NT2/D1 (cell line): ENCODE results near the gene MAD2L2.

Source experiments
- DNase-seq: peaks from one replicate; pipeline ENCODE4 v3.0.0-alpha.2; 2011; ENCODE audit warnings: low read depth, low spot score
- H3K27me3 ChIP-seq: 2 replicates; pipeline ENCODE4 v1.6.0; 2011; ENCODE audit warnings: mild to moderate bottlenecking; ENCODE audit not compliant: insufficient read length, insufficient read depth
- H3K36me3 ChIP-seq: 2 replicates; pipeline ENCODE4 v1.6.1; 2011; ENCODE audit warnings: mild to moderate bottlenecking, low read length, mixed read lengths; ENCODE audit not compliant: insufficient read depth, insufficient read length
- H3K4me1 ChIP-seq: 2 replicates; pipeline ENCODE4 v1.5.1; 2011; ENCODE audit not compliant: insufficient read depth, insufficient read length
- H3K4me3 ChIP-seq: 2 replicates; pipeline ENCODE4 v1.5.1; 2011; ENCODE audit warnings: low read depth; ENCODE audit not compliant: insufficient read length
- H3K9ac ChIP-seq: 2 replicates; pipeline ENCODE4 v1.6.0; 2011; ENCODE audit warnings: low read depth; ENCODE audit not compliant: insufficient read length
- H3K9me3 ChIP-seq: 2 replicates; pipeline ENCODE4 v1.5.1; 2011; ENCODE audit warnings: mild to moderate bottlenecking, low read length; ENCODE audit not compliant: insufficient read depth
- SUZ12 ChIP-seq: IDR thresholded peaks from 2 replicates; pipeline ENCODE4 v1.6.1; 2011; ENCODE audit not compliant: insufficient read length, insufficient read depth; ENCODE audit errors: extremely low read depth
- YY1 ChIP-seq: IDR thresholded peaks from 2 replicates; pipeline ENCODE4 v1.6.1; 2011; ENCODE audit not compliant: insufficient read length, insufficient read depth
- ZNF274 ChIP-seq: IDR thresholded peaks from 2 replicates; pipeline ENCODE4 v1.6.1; 2011; ENCODE audit warnings: mild to moderate bottlenecking, low read depth, low read length

MAD2L2 gene

DNA sequence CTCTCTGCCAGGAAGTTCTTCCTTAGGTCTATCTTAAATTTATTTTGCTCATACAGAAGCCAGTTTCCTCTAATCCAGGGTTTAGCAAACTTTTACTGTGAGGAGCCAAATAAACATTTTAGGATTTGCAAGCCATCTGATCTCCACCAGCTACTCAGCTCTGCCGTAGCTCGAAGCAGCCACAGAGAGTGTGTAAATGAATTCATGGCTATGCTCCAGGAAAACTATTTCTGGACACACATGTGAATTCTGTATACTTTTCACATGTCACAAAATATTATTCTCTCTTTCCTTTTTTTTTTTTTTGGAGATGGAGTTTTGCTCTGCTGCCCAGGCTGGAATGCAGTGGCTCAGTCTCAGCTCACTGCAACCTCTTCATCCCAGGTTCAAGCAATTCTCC, 41.6 kb upstream of the MAD2L2 start:
- peaks cover 3% of the 10 kb centered on the region for H3K36me3 ChIP-seq
- no peaks in the 10 kb centered on the region for H3K9me3 ChIP-seq
- H3K4me1 ChIP-seq: peaks cover 13% of the 10 kb centered on the region
- H3K27me3 ChIP-seq: no peaks in the 10 kb centered on the region
- no peak overlapping the region for H3K4me3 ChIP-seq
- no peak for DNase-seq
- H3K9ac ChIP-seq: no peak overlapping the region
- no peak for TF ChIP-seq SUZ12
- TF ChIP-seq ZNF274: no peak

DNA sequence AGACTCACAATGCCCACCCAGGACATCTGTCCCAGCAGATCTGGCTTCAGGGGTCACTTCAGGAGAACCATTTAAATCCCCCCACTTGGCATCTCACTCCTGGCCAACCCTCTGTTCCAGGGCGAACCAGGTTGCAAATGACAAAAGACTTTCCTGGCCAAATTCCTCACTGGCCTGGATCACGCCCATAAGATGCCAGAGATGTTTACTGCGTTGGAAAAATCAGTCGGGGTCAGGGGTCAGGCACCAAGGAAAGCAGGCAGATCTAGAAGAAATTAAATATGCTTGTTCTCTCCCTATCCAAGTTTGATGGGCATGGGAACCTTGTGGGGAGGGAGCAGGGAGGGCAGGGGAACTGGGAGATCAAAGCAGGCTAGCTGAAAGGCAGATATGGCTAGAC, 40.4 kb upstream of the MAD2L2 start:
- no peak for DNase-seq
- TF ChIP-seq SUZ12 (no peak), ZNF274 (no peak), YY1 (no peak)
- Histone ChIP-seq H3K4me3 (no peak overlapping the region), H3K27me3 (no peaks in the 10 kb centered on the region), H3K4me1 (peaks cover 8% of the 10 kb centered on the region), H3K9me3 (no peaks in the 10 kb centered on the region), H3K9ac (no peak overlapping the region), H3K36me3 (peaks cover 4% of the 10 kb centered on the region)

DNA sequence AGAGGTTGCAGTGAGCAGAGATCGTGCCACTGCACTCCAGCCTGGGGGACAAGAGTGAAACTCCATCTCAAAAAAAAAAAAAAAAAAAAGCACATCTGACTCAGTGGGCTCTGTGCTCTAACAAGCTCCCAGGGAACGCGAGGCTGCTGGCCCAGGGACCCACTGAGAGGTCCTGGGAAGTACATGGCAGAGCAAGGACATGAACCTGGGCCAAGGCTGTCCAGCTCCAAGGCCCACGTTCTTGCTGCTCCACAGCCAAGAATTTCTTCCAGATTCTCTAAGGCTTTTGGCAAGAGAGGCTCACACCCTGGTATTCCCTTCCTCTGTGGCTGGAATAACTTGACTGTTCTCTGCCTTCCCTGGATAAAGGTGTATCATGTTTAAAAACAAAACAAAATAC, 39.6 kb upstream of the MAD2L2 start:
- TF ChIP-seq ZNF274 (no peak), YY1 (no peak), SUZ12 (no peak)
- Histone ChIP-seq H3K9ac (no peak overlapping the region), H3K4me1 (peaks cover 5% of the 10 kb centered on the region), H3K9me3 (no peaks in the 10 kb centered on the region), H3K4me3 (no peak overlapping the region), H3K27me3 (no peaks in the 10 kb centered on the region), H3K36me3 (peaks cover 8% of the 10 kb centered on the region)
- DNase-seq: no peak

DNA sequence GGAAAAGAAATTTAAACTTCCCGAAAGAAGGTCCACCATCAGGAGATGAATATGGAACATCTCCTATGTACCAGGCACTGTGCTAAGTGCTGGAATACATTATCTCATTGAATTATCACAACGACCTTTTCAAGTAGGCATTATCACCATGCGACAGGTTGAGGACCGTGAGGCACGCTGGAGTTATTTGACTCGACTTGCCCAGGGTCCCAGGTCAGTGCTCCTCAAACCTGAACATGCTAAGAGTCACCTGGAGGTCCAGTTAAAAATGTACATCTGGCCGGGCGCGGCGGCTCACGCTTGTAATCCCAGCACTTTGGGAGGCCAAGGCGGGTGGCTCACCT, 39.1 kb upstream of the MAD2L2 start:
- Histone ChIP-seq H3K36me3 (peaks cover 8% of the 10 kb centered on the region), H3K4me3 (no peak overlapping the region), H3K27me3 (no peaks in the 10 kb centered on the region), H3K9ac (no peak overlapping the region), H3K9me3 (no peaks in the 10 kb centered on the region), H3K4me1 (peaks cover 4% of the 10 kb centered on the region)
- no peak for DNase-seq
- no peak for TF ChIP-seq YY1
- no peak for TF ChIP-seq SUZ12
- TF ChIP-seq ZNF274: no peak

DNA sequence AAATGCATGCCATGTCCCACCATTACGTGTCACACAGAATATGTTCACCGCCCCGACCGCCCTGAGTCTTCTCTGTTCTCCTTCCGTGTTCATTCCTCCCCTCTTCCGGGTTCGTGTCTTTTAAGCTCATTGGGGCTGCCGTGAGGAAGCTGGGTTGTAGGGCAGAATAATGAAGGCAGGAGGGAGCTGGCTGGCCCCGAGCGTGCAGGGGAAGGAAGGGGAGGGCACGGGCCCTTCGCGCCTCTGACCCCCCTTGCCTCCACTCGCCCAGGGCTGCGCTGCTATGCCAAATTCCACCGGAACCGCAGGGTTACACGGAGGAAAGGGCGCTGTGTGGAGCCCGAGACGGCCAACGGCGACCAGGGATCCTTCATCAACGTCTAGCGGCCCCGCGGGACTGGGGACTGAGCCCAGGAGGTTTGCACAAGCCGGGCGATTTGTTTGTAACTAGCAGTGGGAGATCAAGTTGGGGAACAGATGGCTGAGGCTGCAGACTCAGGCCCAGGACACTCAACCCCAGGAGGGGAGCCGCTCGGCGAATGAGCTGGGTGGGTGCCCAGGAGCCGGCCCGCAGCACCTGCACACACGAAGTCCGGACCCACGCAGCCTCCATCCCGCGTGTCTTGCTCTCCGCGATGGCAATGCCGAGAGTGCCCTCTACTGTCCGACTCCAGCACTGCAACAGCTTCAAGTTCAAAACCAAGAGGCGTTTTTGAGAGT, 38.5 kb upstream of the MAD2L2 start:
- peaks cover 13% of the 10 kb centered on the region for H3K36me3 ChIP-seq
- H3K9ac ChIP-seq: no peak overlapping the region
- H3K4me1 ChIP-seq: peaks cover 1% of the 10 kb centered on the region

DNA sequence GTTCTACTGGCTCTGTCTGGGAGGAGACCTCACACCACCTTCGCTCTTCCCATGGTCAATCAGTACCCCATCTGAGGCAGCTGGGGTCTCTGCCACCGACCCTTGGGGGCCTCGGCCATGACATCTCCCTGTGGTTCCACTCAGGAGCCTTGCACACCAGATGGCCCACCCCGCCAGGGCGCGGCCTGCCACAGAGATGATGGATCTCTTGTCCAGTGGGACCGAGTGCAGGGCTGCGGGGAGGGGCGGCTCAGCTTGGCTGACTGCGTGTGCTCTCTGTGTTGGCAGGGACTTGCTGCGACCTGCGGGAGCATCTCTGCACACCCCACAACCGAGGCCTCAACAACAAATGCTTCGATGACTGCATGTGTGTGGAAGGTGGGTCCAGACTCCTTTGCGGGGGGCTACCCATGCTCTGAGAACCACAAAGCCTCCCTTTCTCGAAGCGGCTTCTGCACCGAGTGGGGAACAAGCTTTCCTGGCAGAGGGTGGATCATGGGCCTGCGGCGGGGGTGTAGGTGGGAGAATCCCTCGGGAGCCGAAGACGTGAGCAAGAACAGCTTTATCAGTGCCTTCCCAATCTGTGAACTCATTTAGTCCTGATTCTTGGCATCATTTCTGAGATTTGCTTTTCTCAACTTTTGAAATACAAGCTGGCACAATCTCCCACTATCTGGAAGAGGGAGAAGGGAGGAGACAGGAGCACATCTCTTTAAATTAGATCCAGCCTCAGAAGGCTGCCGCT, 34.1 kb upstream of the MAD2L2 start:
- no peaks in the 10 kb centered on the region for H3K9me3 ChIP-seq
- DNase-seq: no peak
- no peak for TF ChIP-seq ZNF274
- no peak for TF ChIP-seq YY1
- no peak for TF ChIP-seq SUZ12
- H3K36me3 ChIP-seq: peaks cover 24% of the 10 kb centered on the region
- H3K27me3 ChIP-seq: no peaks in the 10 kb centered on the region
- H3K9ac ChIP-seq: no peak overlapping the region
- H3K4me3 ChIP-seq: no peak overlapping the region
- no peaks in the 10 kb centered on the region for H3K4me1 ChIP-seq

More for the DNA sequence above, 38.5 kb upstream of the MAD2L2 start:
- Histone ChIP-seq H3K9me3 (no peaks in the 10 kb centered on the region), H3K4me3 (no peak overlapping the region), H3K27me3 (no peaks in the 10 kb centered on the region)
- TF ChIP-seq YY1: no peak
- TF ChIP-seq SUZ12: no peak
- TF ChIP-seq ZNF274: no peak
- no peak for DNase-seq

DNA sequence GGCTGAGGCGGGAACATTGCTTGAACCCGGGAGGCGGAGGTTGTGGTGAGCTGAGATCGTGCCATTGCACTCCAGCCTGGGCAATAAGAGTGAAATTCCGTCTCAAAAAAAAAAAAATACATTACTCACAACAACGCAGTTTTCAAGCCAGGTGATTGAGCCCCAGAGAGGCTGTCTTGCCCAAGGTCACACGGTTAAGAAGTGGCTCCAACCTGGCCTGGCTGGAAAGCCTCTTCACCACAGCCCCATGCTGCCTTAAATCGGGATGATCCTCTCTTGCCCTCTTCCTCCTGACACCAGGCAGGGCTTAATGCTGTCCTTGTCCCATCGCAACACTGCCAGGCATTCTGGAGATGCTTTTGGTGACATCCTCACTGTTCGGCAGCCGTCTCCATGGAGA, 32.1 kb upstream of the MAD2L2 start:
- Histone ChIP-seq H3K36me3 (peaks cover 26% of the 10 kb centered on the region), H3K4me1 (no peaks in the 10 kb centered on the region), H3K9me3 (no peaks in the 10 kb centered on the region), H3K27me3 (no peaks in the 10 kb centered on the region), H3K4me3 (no peak overlapping the region), H3K9ac (no peak overlapping the region)
- TF ChIP-seq SUZ12: no peak
- no peak for TF ChIP-seq ZNF274
- TF ChIP-seq YY1: no peak
- no peak for DNase-seq
